ENCODE results near the gene CRISPLD2.

Gene CRISPLD2

GRCh38 chr16:84804326-84804725 is 15.5 kb upstream of the CRISPLD2 start:
- H3K79me2 ChIP-seq (ENCODE audit: low read length), result no peaks in the 10 kb centered on the region
- H3K27ac ChIP-seq (ENCODE audit: low read length), result no peak overlapping the region
- H2AFZ ChIP-seq (ENCODE audit: low read length), result no peak overlapping the region
- no peaks in the 10 kb centered on the region for H3K9me2 ChIP-seq (replicated peaks; ENCODE audit: insufficient read depth, low read length)
- no peak for DNase-seq
- TF ChIP-seq CTCF (IDR thresholded peaks at IDR 0.05; ENCODE audit: low read length), result no peak
- TF ChIP-seq EZH2 (optimal IDR thresholded peaks at IDR 0.05; ENCODE audit: low read depth, low read length), result no peak
- TF ChIP-seq EZH2phosphoT487 (IDR thresholded peaks at IDR 0.05; ENCODE audit: low read length), result no peak
- H3K4me1 ChIP-seq (ENCODE audit: low read length), result no peaks in the 10 kb centered on the region
- H3K4me3 ChIP-seq (ENCODE audit: low read length), result no peak overlapping the region
- H3K4me2 ChIP-seq (ENCODE audit: low read depth, low read length), result no peak overlapping the region
- H3K27me3 ChIP-seq (replicated peaks; ENCODE audit: insufficient read depth, low read length), result peaks cover 29% of the 10 kb centered on the region
- H3K36me3 ChIP-seq (replicated peaks; ENCODE audit: insufficient read depth, low read length), result no peaks in the 10 kb centered on the region
- no peaks in the 10 kb centered on the region for H3K9me3 ChIP-seq (replicated peaks; ENCODE audit: insufficient read depth, low read length)
- H3K9ac ChIP-seq (ENCODE audit: low read length), result no peak overlapping the region
- no peaks in the 10 kb centered on the region for H4K20me1 ChIP-seq (ENCODE audit: insufficient read depth, low read length)
- H3F3A ChIP-seq (ENCODE audit: insufficient read depth, low read length), result no peaks in the 10 kb centered on the region

- TF ChIP-seq EZH2 (optimal IDR thresholded peaks at IDR 0.05; ENCODE audit: low read depth, low read length), result no peak
- no peak for TF ChIP-seq EZH2phosphoT487 (IDR thresholded peaks at IDR 0.05; ENCODE audit: low read length)
- no peak for TF ChIP-seq CTCF (IDR thresholded peaks at IDR 0.05; ENCODE audit: low read length)
- Histone ChIP-seq H3K4me1 (ENCODE audit: low read length) (no peaks in the 10 kb centered on the region), H3F3A (ENCODE audit: insufficient read depth, low read length) (no peaks in the 10 kb centered on the region), H3K36me3 (replicated peaks; ENCODE audit: insufficient read depth, low read length) (no peaks in the 10 kb centered on the region), H3K79me2 (ENCODE audit: low read length) (no peaks in the 10 kb centered on the region), H3K4me2 (ENCODE audit: low read depth, low read length) (no peak overlapping the region), H4K20me1 (ENCODE audit: insufficient read depth, low read length) (no peaks in the 10 kb centered on the region), H3K9ac (ENCODE audit: low read length) (no peak overlapping the region), H3K9me3 (replicated peaks; ENCODE audit: insufficient read depth, low read length) (no peaks in the 10 kb centered on the region), H3K4me3 (ENCODE audit: low read length) (no peak overlapping the region), H3K9me2 (replicated peaks; ENCODE audit: insufficient read depth, low read length) (no peaks in the 10 kb centered on the region), H3K27ac (ENCODE audit: low read length) (no peak overlapping the region), H2AFZ (ENCODE audit: low read length) (no peak overlapping the region), H3K27me3 (replicated peaks; ENCODE audit: insufficient read depth, low read length) (peaks cover 31% of the 10 kb centered on the region)
- DNase-seq, result no peak
Measured at GRCh38 chr16:84806256-84806889, 13.4 kb upstream of the CRISPLD2 start.

- peaks cover 36% of the 10 kb centered on the region for H3K27me3 ChIP-seq (replicated peaks; ENCODE audit: insufficient read depth, low read length)
- H3F3A ChIP-seq (ENCODE audit: insufficient read depth, low read length), result no peaks in the 10 kb centered on the region
- no peaks in the 10 kb centered on the region for H3K79me2 ChIP-seq (ENCODE audit: low read length)
- H2AFZ ChIP-seq (ENCODE audit: low read length), result no peak overlapping the region
- no peaks in the 10 kb centered on the region for H3K36me3 ChIP-seq (replicated peaks; ENCODE audit: insufficient read depth, low read length)
- no peaks in the 10 kb centered on the region for H3K4me1 ChIP-seq (ENCODE audit: low read length)
- H3K27ac ChIP-seq (ENCODE audit: low read length), result no peak overlapping the region
- no peak overlapping the region for H3K9ac ChIP-seq (ENCODE audit: low read length)
- H3K4me2 ChIP-seq (ENCODE audit: low read depth, low read length), result no peak overlapping the region
- H3K9me3 ChIP-seq (replicated peaks; ENCODE audit: insufficient read depth, low read length), result no peaks in the 10 kb centered on the region
- H3K9me2 ChIP-seq (replicated peaks; ENCODE audit: insufficient read depth, low read length), result no peaks in the 10 kb centered on the region
- DNase-seq, result no peak
- H3K4me3 ChIP-seq (ENCODE audit: low read length), result no peak overlapping the region
- H4K20me1 ChIP-seq (ENCODE audit: insufficient read depth, low read length), result no peaks in the 10 kb centered on the region
- TF ChIP-seq EZH2 (optimal IDR thresholded peaks at IDR 0.05; ENCODE audit: low read depth, low read length) (no peak), CTCF (IDR thresholded peaks at IDR 0.05; ENCODE audit: low read length) (no peak), EZH2phosphoT487 (IDR thresholded peaks at IDR 0.05; ENCODE audit: low read length) (no peak)
Measured at GRCh38 chr16:84806890-84807258, 12.9 kb upstream of the CRISPLD2 start.
